H4 (cell line): ENCODE data around the gene SNX14. TPM values are rescaled to one million over a fixed set of nuclear protein-coding genes. Genes with fewer than 3 reads are reported as not detected.

Experiments used
- DNase-seq: peaks from one replicate; pipeline ENCODE4 v3.0.0-alpha.2; 2015; ENCODE audit warnings: low spot score
- total RNA-seq: library from RNA; depleted of rRNA; stranded (reverse); fragments of >200 nt; shearing (Covaris generic); gene quantifications from 2 replicates; pipeline ENCODE4 v1.2.3, GENCODE V29; 2014

Gene SNX14
- total RNA-seq, 1 experiment from 2014 or later, result 40.4 TPM

DNA sequence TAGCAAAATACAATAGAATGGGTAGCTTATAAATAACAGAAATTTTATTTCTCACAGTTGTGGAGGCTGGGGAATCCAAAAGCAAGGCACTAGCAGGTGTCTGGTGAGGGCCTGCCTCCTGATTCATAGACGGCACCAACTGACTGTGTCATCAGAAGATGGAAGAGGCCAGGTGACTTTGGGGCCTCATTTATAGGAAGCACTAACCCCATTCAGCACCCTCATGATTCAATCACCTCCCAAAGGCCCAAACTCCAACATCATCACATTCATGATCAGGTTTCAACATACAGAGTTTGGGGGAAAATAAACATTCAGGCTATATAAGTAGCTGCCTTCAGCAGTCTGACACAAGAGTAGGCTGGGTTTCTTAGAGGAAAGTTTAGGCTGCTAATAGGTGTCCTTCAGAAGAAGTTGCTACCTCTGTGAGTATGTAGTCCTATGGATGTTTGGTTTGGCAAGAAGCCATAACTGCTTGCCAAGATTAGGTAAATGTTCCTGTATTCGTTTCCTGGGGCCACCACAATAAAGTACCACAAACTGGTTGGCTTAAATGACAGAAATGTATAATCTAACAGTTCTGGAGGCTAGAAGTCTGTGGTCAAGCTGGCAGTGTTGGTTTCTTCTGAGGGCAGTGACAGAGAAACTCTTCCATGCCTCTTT lies 94.9 kb downstream of the SNX14 start:
- DNase-seq, result peak; percentile 54

DNA sequence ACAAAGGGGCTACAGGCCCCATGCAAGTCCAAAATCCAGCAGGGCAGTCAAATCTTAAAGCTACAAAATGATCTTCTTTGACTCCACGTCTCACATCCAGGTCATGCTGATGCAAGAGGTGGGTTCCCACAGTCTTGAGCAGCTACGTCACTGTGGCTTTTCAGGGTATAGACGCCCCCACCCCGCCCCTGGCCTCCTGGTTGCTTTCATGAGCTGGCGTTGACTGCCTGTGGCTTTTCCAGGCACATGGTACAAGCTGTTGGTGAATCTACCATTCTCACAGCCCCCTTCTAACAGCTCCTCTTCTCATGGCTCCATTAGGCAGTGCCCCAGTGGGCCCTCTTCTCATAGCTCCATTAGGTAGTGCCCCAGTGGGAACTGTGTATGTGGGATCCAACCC lies 96.8 kb downstream of the SNX14 start:
- DNase-seq, result no peak

DNA sequence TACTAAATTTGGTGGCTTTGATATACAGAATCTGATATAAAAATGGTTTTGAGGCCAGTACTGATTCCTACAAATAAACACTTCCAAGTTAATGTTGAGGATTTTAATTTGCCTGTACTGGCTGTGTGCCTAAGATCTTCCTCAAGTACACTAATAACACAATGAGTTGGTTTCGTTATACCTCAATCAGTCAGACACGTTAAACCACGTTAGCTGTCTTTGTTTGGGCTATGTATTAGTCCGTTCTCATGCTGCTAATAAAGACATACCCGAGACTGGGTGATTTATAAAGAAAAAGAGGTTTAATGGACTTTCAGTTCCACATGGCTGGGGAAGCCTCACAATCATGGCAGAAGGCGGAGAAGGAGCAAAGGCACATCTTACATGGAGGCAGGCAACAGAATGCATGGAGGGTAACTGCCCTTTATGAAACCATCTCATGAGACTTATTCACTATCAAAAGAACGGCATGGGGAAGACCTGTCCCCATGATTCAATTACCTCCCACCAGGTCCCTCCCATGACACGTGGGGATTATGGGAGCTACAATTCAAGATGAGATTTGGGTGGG lies 97.6 kb downstream of the SNX14 start:
- no peak for DNase-seq

- no peak for DNase-seq
These were observed 98.8 kb downstream of the SNX14 start for GRCh38 chr6:85494547-85495536.

GRCh38 chr6:85493389-85493788 lies 100.3 kb downstream of the SNX14 start:
- DNase-seq, result no peak

DNA sequence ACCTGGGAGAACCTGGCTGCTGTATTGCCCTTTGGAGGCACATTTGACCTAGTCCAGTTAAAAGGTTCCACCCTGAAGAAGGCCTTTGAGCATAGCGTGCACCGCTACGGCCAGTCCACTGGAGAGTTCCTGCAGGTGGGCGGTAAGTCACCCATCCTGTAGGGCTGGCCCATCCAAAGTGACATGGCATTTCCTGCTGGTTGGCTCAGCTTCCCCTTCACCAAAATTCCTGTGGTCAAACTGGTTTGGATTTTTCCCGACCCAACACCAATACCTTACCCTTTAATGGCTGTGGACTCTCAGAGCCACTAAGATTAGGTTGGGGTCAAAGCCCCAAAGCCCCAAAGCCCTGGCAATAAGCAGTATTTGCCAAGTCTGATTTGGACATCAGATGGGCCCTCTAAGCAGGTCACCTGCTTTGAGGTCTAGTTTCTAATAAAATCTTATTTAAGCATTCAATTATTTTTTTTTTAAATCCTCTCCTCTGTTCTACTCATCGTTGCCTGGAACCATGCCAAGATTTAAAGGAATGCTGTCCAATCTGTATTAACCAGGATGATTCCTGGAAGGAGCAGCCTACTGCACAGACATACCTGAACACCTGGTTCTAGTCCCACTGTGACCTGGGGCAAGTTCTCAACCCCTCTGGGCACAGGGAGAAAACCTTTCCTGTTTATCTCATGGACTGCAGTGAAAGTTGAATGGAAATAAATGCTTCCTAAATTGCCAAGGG lies 103.0 kb downstream of the SNX14 start:
- no peak for DNase-seq

DNA sequence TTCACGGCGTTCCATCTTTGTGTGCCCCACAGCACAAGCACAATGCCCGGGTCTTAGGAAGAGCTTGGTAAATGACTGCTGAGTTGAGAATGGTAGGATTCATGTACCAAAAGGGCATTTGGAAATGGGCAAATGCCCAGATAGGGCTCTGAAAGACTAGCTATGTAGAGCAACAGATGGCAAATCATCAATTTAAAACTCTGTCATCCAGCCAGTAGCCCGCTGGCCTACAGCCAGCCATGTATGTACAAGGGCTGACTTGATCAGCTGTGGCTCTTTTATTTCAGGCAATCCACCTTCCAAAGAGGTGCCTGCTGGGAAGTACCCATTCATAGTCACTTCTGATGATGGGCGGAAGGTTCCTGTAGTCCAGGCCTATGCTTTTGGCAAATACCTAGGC lies 108.7 kb downstream of the SNX14 start:
- no peak for DNase-seq

DNA sequence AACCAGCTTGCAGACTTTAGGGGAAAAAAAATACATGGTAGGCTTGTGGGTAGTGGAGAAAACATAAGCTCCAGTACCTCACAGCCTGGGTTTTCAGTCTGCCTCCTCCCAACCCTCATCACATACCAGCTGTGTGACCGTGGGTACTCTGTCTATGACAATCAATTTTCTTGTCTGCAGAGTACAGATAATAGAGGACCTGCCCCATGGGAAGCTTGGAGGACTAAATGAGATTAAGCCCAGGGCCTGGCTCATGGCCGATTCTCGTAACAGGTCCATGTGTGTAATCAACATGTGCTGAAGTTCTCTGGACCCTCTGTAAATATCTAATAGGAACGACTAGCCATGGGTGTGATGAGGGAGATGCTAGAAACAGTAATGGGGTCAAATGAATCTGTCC lies 109.8 kb downstream of the SNX14 start:
- DNase-seq, result no peak

DNA sequence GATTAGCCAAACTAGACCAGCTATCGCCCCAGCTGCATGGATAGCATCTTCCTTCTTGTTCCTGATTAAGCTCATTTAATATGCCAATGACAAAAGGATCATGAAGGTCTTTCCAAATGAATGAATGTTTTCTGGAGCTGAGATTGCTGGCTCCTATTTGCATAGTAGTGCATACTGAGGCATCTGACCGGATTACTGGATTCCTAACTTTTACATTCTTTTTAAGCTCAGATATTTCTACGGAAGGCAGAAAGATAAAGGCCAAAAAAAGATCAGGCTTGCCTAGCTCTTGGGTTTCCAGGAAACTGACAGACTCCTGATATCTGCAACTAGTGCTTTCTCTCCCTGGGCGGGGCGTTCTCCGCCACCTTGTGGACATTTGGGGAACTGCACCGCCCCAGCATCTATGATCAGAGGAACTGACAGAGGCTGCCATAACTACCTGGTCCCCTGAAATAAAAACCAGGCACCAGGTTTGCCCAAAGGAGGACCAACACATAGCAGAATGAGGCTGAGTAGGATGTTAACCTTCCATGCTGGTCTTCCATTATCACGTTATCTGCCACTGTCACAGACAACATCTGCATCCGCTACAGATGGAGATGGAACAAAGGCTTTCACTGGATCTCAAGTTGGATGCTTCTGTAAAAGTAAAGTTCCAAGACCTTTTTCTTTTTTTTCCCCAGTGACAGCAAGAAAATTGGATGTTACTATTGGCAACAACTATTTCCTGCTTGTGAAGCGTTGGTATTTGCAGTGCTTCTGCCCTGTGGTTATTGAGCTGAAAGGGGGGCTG lies 110.6 kb downstream of the SNX14 start:
- peak; percentile 16 for DNase-seq

DNA sequence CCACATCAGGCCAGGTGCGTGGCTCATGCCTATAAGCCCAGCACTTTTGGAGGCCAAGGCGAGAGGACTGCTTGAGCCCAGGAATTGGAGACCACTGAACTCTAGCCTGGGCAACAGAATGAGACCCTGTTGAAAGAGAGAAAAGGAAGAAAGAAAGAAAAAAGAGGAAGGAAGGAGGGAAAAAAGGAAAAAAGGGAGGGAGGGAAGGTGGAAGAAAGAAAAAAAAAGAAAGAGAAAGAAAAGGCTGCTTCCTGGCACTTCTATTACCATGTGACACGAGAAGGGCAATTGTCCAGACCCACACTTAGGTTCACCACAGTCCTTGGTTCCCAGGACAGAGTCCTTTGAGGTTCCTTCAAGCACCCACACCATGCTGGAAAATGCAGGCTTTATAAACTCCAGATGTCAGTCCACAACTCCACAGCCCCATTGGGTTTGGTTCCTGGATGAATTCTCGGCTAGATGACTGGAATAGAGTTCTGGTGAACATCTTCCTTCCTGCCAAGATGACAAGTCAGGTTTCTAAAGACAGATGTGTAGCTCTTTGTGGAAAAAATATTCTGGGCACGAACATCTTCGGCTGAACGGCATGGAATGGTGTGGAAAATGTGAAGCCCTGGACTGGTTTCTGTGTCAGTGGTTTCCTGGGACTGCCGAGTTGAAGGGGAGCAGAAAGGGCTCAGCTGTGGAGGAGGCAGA lies 111.3 kb downstream of the SNX14 start:
- no peak for DNase-seq

GRCh38 chr6:85479208-85479607 lies 114.5 kb downstream of the SNX14 start:
- DNase-seq, result no peak

DNA sequence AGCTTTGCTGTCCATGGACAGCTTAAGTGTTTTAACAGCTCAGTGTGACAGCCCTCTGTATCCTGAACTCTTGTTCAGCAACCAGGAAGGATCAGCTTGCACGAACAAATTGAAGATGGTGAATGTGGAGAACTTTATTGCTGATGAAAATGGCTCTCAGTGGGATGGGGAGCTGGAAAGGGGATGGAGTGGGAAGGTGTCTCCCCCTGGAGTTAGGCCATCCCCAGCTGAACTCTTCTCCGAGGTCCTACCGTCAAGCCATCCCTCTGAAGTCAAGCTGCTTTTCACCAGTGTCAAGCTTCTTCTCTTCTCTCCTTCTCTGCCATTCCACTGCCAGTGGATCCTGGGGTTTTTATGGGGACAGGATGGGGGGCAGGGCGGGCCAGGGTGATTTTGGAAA lies 117.1 kb downstream of the SNX14 start:
- DNase-seq, result no peak

DNA sequence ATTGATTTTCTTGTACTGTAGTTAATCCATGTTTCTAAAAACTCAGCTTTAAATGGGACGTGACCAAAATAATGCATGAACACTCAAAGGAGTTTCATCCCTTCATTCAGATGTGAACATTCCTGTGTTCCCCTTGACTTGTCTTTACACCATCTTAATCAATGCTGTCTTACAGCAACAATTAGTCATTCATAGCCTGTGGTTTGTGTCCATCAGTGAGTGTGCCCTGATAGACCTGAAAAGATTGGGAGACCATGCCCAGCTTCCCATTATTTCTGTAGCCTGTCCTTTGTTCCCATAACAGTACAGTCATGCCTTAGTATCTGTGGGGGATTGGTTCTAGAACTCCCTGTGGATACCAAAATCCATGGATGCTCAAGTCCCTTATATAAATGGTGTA lies 119.9 kb downstream of the SNX14 start:
- no peak for DNase-seq

GRCh38 chr6:85472744-85473143 lies 120.9 kb downstream of the SNX14 start:
- no peak for DNase-seq

- DNase-seq, result no peak
These were observed 123.6 kb downstream of the SNX14 start for GRCh38 chr6:85470023-85470410.

DNA sequence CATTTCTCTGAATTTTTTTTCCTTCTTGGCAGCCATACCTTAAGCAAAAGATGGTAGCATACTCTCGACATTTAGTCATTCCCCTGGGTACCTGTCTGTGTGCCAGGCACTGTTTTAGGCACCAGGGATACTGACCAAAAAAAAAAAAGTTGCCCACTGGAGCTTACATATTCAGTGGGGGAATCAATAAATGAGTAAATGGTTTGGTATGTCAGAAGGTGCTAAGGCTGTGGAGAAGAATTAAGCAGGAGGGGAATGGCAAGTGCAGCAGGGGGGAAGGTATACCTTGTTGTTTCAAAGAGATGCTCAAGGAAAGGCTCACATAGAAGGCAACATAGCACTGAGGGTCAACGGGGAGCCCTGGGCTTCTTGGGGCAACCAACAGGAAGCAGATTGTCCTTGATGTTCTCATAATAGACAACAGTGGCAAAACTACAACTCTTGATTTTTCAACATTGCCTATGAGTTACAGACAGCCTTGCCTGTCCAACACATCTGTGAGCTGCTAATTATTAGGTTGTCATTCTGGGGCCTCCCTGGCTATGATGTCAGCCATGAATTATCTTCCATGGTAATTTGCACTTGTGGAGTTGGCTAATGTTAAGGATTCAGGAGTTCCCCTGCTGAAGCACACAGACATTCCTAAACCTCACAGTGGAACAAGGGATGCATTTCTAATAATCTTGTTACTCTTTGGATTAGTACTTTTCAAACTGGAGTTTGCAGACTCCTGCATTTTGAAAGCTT lies 124.2 kb downstream of the SNX14 start:
- no peak for DNase-seq

DNA sequence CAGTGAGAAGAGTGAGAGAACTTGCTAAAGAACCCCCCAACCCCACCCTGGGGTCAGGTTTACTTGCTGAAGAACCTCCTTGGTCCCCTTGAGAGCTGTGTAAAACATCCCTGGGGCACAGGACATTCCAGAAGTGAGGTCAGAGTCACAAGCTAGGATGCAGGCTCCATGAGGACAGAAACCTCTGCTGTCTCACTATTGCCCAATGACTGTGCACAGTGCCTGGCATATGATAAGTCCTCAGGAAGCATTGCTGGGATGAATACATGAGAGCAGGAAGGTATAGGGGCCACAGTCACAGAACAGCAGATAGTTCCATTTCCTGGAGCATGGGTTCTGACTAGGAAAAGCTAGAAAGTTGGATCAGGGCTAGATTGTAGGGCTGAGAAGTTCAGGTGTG lies 125.3 kb downstream of the SNX14 start:
- peak; percentile 15 for DNase-seq

- no peak for DNase-seq
These were observed 127.9 kb downstream of the SNX14 start for GRCh38 chr6:85465762-85466161.

DNA sequence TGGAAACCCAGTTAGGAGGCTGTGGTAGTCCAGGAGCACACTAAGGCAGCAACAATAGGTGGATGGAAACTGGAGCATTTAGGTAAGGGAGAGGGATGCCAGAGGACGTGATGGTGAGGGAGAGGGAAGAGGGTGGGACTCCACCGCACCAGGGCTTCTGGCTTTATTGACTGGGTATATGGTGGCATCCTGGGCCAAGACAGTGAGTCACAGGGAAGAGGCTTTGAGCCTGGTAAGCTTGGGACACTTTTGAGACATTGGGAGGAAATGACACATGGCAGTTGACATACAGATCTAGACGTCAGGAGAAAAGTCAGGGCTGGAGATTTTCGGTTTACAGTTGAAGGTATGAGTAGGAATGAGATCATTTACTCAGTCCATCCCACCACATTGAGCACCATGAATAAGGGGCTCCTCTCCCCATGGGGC lies 128.9 kb downstream of the SNX14 start:
- DNase-seq, result peak; percentile 69

- DNase-seq, result peak; percentile 88
These were observed 129.4 kb downstream of the SNX14 start for GRCh38 chr6:85464260-85464644.
